OCI-LY7 (cell line): ENCODE measurements around the gene S100PBP.

Experiments used
- EZH2phosphoT487 ChIP-seq: fragments of 200-600 bp; sonication (generic); IDR thresholded peaks from 2 replicates; pipeline ENCODE4 v1.6.1; 2018; ENCODE audit warnings: low read depth, borderline replicate concordance, mild to moderate bottlenecking, mixed run types, antibody characterized with exemption, low read length, moderate library complexity, mixed read lengths
- TF ChIP-seq, protein P1 (sequence below): fragments of 200-600 bp; sonication (generic); conservative IDR thresholded peaks from 2 replicates; pipeline ENCODE4 v1.5.1; 2014; ENCODE audit warnings: mild to moderate bottlenecking, antibody characterized with exemption, low read length, moderate library complexity, mixed read lengths

DNA sequence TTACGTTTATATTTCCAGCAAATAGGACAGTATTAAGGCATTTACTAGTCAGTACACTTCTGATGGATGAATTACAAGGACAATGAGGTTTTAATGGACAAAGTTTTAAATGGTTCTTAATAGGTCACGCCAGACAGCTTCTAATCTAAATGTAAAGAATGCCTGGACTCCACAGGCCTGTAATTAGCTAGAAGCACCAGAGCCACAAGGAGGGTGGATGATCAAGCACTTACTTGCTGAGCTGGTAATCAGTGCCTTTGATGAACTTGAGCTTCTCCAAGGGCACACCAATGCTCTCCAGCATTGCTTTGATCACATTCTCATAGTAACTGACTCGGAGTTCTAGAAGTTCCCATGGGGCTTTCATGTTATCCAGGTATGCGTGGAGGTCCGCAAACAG lies 7.1 kb upstream of the S100PBP start:
- TF ChIP-seq, protein P1, sequence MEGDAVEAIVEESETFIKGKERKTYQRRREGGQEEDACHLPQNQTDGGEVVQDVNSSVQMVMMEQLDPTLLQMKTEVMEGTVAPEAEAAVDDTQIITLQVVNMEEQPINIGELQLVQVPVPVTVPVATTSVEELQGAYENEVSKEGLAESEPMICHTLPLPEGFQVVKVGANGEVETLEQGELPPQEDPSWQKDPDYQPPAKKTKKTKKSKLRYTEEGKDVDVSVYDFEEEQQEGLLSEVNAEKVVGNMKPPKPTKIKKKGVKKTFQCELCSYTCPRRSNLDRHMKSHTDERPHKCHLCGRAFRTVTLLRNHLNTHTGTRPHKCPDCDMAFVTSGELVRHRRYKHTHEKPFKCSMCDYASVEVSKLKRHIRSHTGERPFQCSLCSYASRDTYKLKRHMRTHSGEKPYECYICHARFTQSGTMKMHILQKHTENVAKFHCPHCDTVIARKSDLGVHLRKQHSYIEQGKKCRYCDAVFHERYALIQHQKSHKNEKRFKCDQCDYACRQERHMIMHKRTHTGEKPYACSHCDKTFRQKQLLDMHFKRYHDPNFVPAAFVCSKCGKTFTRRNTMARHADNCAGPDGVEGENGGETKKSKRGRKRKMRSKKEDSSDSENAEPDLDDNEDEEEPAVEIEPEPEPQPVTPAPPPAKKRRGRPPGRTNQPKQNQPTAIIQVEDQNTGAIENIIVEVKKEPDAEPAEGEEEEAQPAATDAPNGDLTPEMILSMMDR: no peak
- no peak for TF ChIP-seq EZH2phosphoT487
